Neural progenitor cell (in vitro differentiated cells): Measurements from ENCODE around the gene ADPGK. TPM values are rescaled to one million over a fixed set of nuclear protein-coding genes. Genes with fewer than 3 reads are reported as not detected.

ENCODE experiments used
- DNase-seq: peaks from one replicate; pipeline ENCODE4 v3.0.0-alpha.2; 2016; ENCODE audit warnings: low spot score
- H2AFZ ChIP-seq: fragments of 200-600 bp; sonication (generic); replicated peaks from 2 replicates; pipeline ENCODE4 v1.6.1; 2016; ENCODE audit warnings: antibody characterized with exemption
- H3F3A ChIP-seq: fragments of 200-600 bp; sonication (generic); 2 replicates; pipeline ENCODE4 v1.6.1; 2016; ENCODE audit warnings: antibody characterized with exemption, low read depth
- H3K27ac ChIP-seq: fragments of 200-600 bp; sonication (generic); 2 replicates; pipeline ENCODE4 v1.5.1; 2016; ENCODE audit warnings: mild to moderate bottlenecking
- H3K27me3 ChIP-seq: fragments of 200-600 bp; sonication (generic); 2 replicates; pipeline ENCODE4 v1.6.1; 2016; ENCODE audit warnings: mild to moderate bottlenecking, moderate library complexity
- H3K36me3 ChIP-seq: fragments of 200-600 bp; sonication (generic); 2 replicates; pipeline ENCODE4 v1.5.1; 2016
- H3K4me1 ChIP-seq: fragments of 200-600 bp; sonication (generic); 2 replicates; pipeline ENCODE4 v1.6.1; 2016; ENCODE audit warnings: mixed run types
- H3K4me2 ChIP-seq: fragments of 200-600 bp; sonication (generic); 2 replicates; pipeline ENCODE4 v1.6.1; 2016
- H3K4me3 ChIP-seq: fragments of 200-600 bp; sonication (generic); 2 replicates; pipeline ENCODE4 v1.5.1; 2016
- H3K79me2 ChIP-seq: fragments of 200-600 bp; sonication (generic); 2 replicates; pipeline ENCODE4 v1.6.1; 2016; ENCODE audit warnings: low read depth
- H3K9ac ChIP-seq: fragments of 200-600 bp; sonication (generic); 2 replicates; pipeline ENCODE4 v1.6.1; 2016
- H3K9me3 ChIP-seq: fragments of 200-600 bp; sonication (generic); 2 replicates; pipeline ENCODE4 v1.5.1; 2016; ENCODE audit warnings: low read depth
- H4K20me1 ChIP-seq: fragments of 200-600 bp; sonication (generic); 2 replicates; pipeline ENCODE4 v1.6.1; 2016; ENCODE audit warnings: low read depth
- H3K27ac Mint-ChIP-seq: 3 replicates; pipeline ENCODE4 v1.8.0; 2021; ENCODE audit warnings: mixed read lengths
- H3K27me3 Mint-ChIP-seq: 2 replicates; pipeline ENCODE4 v1.8.0; 2022; ENCODE audit warnings: low read depth, mild to moderate bottlenecking, inconsistent platforms, moderate library complexity, mixed read lengths; ENCODE audit not compliant: insufficient read depth
- H3K36me3 Mint-ChIP-seq: 3 replicates; pipeline ENCODE4 v1.8.0; 2021; ENCODE audit warnings: mixed read lengths
- H3K4me1 Mint-ChIP-seq: 3 replicates; pipeline ENCODE4 v1.8.0; 2021; ENCODE audit warnings: mixed read lengths
- H3K4me3 Mint-ChIP-seq: 3 replicates; pipeline ENCODE4 v1.8.0; 2021; ENCODE audit warnings: mild to moderate bottlenecking, moderate library complexity, mixed read lengths
- H3K9me3 Mint-ChIP-seq: 3 replicates; pipeline ENCODE4 v1.8.0; 2020; ENCODE audit warnings: mixed read lengths
- EZH2 ChIP-seq: fragments of 200-600 bp; sonication (generic); IDR thresholded peaks from 2 replicates; pipeline ENCODE4 v1.6.1; 2017; ENCODE audit warnings: antibody characterized with exemption, mild to moderate bottlenecking, moderate library complexity
- EZH2phosphoT487 ChIP-seq: fragments of 200-600 bp; sonication (generic); IDR thresholded peaks from 2 replicates; pipeline ENCODE4 v1.6.1; 2017; ENCODE audit warnings: antibody characterized with exemption
- total RNA-seq: library from RNA; depleted of rRNA; stranded (reverse); fragments of >200 nt; gene quantifications from 2 replicates; pipeline ENCODE4 v1.2.3, GENCODE V29; 2015; ENCODE audit warnings: low replicate concordance
- TF ChIP-seq, protein P1 (sequence below): fragments of 200-600 bp; sonication (generic); IDR thresholded peaks from 2 replicates; pipeline ENCODE4 v1.5.1; 2017; ENCODE audit warnings: antibody characterized with exemption, mild to moderate bottlenecking

Gene ADPGK
- total RNA-seq, 1 donor from 2014 or later: 43.8 TPM

DNA sequence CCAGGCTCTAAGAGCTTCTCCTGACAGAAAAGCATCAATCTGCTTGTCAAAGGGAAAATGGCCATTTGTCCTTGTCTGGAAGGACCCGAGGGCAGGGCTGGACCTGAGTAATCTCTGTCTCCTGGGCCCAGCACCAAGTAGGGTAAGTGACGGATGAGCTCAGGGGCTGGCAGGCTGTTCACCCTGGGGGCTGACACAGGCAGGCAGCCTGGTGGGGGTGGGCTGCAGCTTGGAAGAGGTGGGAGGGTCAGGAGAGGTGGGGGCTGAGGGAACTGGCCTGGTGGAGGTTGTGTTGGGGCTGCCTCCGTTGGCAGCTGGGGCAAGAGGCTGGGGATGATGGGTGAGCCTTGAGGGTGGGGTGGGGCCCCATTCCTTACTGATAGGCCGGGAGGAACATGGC, 42.3 kb upstream of the ADPGK start:
- no peak overlapping the region for H3K4me3 Mint-ChIP-seq
- no peak overlapping the region for H3K9ac ChIP-seq
- no peak overlapping the region for H3K4me3 ChIP-seq
- no peaks in the 10 kb centered on the region for H4K20me1 ChIP-seq
- H3K4me1 Mint-ChIP-seq: no peaks in the 10 kb centered on the region
- DNase-seq: no peak
- no peaks in the 10 kb centered on the region for H3K36me3 ChIP-seq
- peaks cover 9% of the 10 kb centered on the region for H3K27me3 Mint-ChIP-seq
- no peaks in the 10 kb centered on the region for H3K27me3 ChIP-seq
- peaks cover 2% of the 10 kb centered on the region for H3K4me1 ChIP-seq
- H2AFZ ChIP-seq: no peak overlapping the region
- no peak for TF ChIP-seq EZH2
- TF ChIP-seq, protein P1, sequence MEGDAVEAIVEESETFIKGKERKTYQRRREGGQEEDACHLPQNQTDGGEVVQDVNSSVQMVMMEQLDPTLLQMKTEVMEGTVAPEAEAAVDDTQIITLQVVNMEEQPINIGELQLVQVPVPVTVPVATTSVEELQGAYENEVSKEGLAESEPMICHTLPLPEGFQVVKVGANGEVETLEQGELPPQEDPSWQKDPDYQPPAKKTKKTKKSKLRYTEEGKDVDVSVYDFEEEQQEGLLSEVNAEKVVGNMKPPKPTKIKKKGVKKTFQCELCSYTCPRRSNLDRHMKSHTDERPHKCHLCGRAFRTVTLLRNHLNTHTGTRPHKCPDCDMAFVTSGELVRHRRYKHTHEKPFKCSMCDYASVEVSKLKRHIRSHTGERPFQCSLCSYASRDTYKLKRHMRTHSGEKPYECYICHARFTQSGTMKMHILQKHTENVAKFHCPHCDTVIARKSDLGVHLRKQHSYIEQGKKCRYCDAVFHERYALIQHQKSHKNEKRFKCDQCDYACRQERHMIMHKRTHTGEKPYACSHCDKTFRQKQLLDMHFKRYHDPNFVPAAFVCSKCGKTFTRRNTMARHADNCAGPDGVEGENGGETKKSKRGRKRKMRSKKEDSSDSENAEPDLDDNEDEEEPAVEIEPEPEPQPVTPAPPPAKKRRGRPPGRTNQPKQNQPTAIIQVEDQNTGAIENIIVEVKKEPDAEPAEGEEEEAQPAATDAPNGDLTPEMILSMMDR: no peak
- TF ChIP-seq EZH2phosphoT487: no peak
- no peak overlapping the region for H3K27ac ChIP-seq
- H3K9me3 ChIP-seq: no peaks in the 10 kb centered on the region
- H3F3A ChIP-seq: no peaks in the 10 kb centered on the region
- H3K36me3 Mint-ChIP-seq: no peaks in the 10 kb centered on the region
- H3K4me2 ChIP-seq: no peak overlapping the region
- H3K79me2 ChIP-seq: no peaks in the 10 kb centered on the region
- H3K27ac Mint-ChIP-seq: no peak overlapping the region
- no peaks in the 10 kb centered on the region for H3K9me3 Mint-ChIP-seq

DNA sequence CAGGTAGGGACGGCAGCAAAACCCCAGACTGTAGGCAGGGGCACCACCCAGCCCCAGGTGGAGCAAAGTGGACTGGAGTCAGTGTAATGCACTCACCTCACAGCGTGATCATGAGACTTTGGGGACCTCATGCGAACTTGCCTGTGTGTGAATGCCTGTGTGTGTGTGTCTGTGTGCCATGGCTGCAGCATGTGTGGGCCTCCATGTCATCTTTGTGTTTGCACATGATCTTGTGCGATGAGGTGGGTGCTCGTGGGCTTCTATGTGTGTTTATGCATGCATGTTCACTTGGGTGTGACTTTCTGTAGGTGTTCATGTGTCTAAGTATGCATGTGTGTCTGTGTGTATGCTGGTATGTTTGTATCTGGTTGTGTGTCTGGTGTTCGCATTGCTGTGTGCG, 41.2 kb upstream of the ADPGK start:
- Mint-ChIP-seq H3K4me3 (no peak overlapping the region), H3K27ac (peak overlapping the region; percentile 35), H3K36me3 (no peaks in the 10 kb centered on the region)

DNA sequence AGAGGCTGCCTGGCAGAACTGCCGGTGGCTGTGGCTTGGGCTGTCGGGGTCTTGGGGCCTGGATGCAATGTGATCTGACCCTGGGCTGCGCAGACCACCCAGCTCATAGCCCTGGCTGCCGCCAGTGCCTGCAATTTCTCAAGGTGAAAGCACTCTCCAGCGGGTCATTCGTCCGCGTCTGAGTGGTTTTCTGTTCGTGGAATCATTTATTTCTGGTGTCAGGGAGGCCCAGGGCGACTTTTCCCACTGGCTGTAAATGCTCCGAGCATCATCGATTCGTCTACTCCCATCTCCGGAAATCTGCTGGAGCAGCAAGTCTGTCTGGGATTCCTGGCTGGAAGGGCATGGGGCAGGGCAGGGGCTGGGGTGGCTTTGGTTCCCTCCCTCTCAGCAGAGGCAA, 40.6 kb upstream of the ADPGK start:
- Histone ChIP-seq H3K27ac (no peak overlapping the region), H3K36me3 (no peaks in the 10 kb centered on the region), H3K9ac (no peak overlapping the region), H4K20me1 (no peaks in the 10 kb centered on the region), H3K79me2 (no peaks in the 10 kb centered on the region), H3K27me3 (no peaks in the 10 kb centered on the region), H3K4me3 (no peak overlapping the region), H2AFZ (no peak overlapping the region), H3F3A (no peaks in the 10 kb centered on the region), H3K4me2 (no peak overlapping the region), H3K9me3 (no peaks in the 10 kb centered on the region), H3K4me1 (peaks cover 10% of the 10 kb centered on the region)
- H3K27me3 Mint-ChIP-seq: peaks cover 9% of the 10 kb centered on the region
- H3K4me1 Mint-ChIP-seq: no peaks in the 10 kb centered on the region
- no peaks in the 10 kb centered on the region for H3K9me3 Mint-ChIP-seq
- DNase-seq: no peak
- no peak for TF ChIP-seq EZH2phosphoT487
- TF ChIP-seq, protein P1: no peak
- H3K4me3 Mint-ChIP-seq: no peak overlapping the region
- no peaks in the 10 kb centered on the region for H3K36me3 Mint-ChIP-seq
- H3K27ac Mint-ChIP-seq: no peak overlapping the region

More for the DNA sequence above, 41.2 kb upstream of the ADPGK start:
- no peak for DNase-seq
- Histone ChIP-seq H2AFZ (no peak overlapping the region), H3F3A (no peaks in the 10 kb centered on the region), H3K36me3 (no peaks in the 10 kb centered on the region), H3K27ac (no peak overlapping the region), H3K27me3 (no peaks in the 10 kb centered on the region), H4K20me1 (no peaks in the 10 kb centered on the region), H3K9ac (no peak overlapping the region), H3K79me2 (no peaks in the 10 kb centered on the region), H3K4me2 (no peak overlapping the region), H3K4me3 (no peak overlapping the region), H3K9me3 (no peaks in the 10 kb centered on the region), H3K4me1 (peaks cover 10% of the 10 kb centered on the region)
- Mint-ChIP-seq H3K27me3 (peaks cover 9% of the 10 kb centered on the region), H3K4me1 (no peaks in the 10 kb centered on the region), H3K9me3 (no peaks in the 10 kb centered on the region)
- TF ChIP-seq, protein P1: no peak
- TF ChIP-seq EZH2phosphoT487 (no peak), EZH2 (no peak)

DNA sequence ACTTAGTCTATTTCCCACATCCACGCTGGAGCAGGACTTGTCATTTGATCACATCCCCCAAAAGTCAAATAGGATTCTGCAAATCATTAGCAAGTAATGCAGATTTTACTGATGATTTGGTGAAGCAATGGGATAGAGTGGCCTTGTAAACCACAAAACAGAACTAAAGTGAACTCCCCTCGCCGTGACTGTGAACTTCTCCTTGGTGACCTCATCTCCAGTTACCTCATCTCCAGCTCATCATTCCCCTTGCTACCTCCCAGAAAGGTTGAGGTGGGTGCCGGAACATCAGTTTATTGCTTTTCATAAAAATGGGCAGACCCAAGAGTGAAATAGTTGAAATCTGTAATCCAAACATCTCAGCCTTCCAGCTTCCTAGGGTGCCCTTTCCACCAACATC, 36.7 kb upstream of the ADPGK start:
- no peak overlapping the region for H2AFZ ChIP-seq
- no peaks in the 10 kb centered on the region for H3K27me3 ChIP-seq

More for the DNA sequence above, 36.7 kb upstream of the ADPGK start:
- no peak overlapping the region for H3K27ac ChIP-seq
- H3K9ac ChIP-seq: no peak overlapping the region
- H3K36me3 Mint-ChIP-seq: no peaks in the 10 kb centered on the region
- no peak overlapping the region for H3K4me3 ChIP-seq
- H3K79me2 ChIP-seq: no peaks in the 10 kb centered on the region
- H3K27me3 Mint-ChIP-seq: peaks cover 4% of the 10 kb centered on the region
- H3K4me1 ChIP-seq: peaks cover 15% of the 10 kb centered on the region
- H3K4me2 ChIP-seq: no peak overlapping the region
- H3K4me3 Mint-ChIP-seq: no peak overlapping the region
- DNase-seq: no peak
- no peaks in the 10 kb centered on the region for H3K36me3 ChIP-seq
- TF ChIP-seq, protein P1: no peak
- TF ChIP-seq EZH2phosphoT487 (no peak), EZH2 (no peak)
- H3K9me3 ChIP-seq: no peaks in the 10 kb centered on the region
- H3F3A ChIP-seq: no peaks in the 10 kb centered on the region
- no peaks in the 10 kb centered on the region for H3K9me3 Mint-ChIP-seq
- H4K20me1 ChIP-seq: no peaks in the 10 kb centered on the region
- no peak overlapping the region for H3K27ac Mint-ChIP-seq
- H3K4me1 Mint-ChIP-seq: peaks cover 5% of the 10 kb centered on the region
